HG03108 (cell line): ENCODE measurements around the gene ROCK2.
"Not testable (repeated sequence)": the region's sequence is repeated elsewhere in the genome, so short reads cannot be mapped to it uniquely, and the experiment has no call there.

Experiments
- ATAC-seq: cut with Tn5 transposase; IDR thresholded peaks from one replicate; pipeline ENCODE4 v1.9.1; 2021; ENCODE audit warnings: moderate library complexity; ENCODE audit not compliant: unreplicated experiment

The ROCK2 gene

GRCh38 chr2:11196246-11196645 lies 148.2 kb downstream of the ROCK2 start:
- no peak for ATAC-seq

- ATAC-seq = no peak
Measured at GRCh38 chr2:11187731-11188130, 156.7 kb downstream of the ROCK2 start.

GRCh38 chr2:11187083-11187619 lies 157.3 kb downstream of the ROCK2 start:
- ATAC-seq = no peak

- no peak for ATAC-seq
Measured at GRCh38 chr2:11186145-11186544, 158.3 kb downstream of the ROCK2 start.

GRCh38 chr2:11182951-11183350 lies 161.5 kb downstream of the ROCK2 start:
- ATAC-seq = no peak

GRCh38 chr2:11180653-11181052 lies 163.8 kb downstream of the ROCK2 start:
- ATAC-seq = no peak

- ATAC-seq = no peak
Measured at GRCh38 chr2:11179899-11180298, 164.5 kb downstream of the ROCK2 start.

GRCh38 chr2:11179196-11179595 lies 165.2 kb downstream of the ROCK2 start:
- ATAC-seq = no peak

GRCh38 chr2:11177871-11178690 lies 166.4 kb downstream of the ROCK2 start:
- ATAC-seq = no peak

- ATAC-seq = no peak
Measured at GRCh38 chr2:11175293-11175795, 169.1 kb downstream of the ROCK2 start.

GRCh38 chr2:11174222-11174621 lies 170.2 kb downstream of the ROCK2 start:
- no peak for ATAC-seq

- ATAC-seq = no peak
Measured at GRCh38 chr2:11169333-11169732, 175.1 kb downstream of the ROCK2 start.

- ATAC-seq = no peak
Measured at GRCh38 chr2:11168488-11168887, 175.9 kb downstream of the ROCK2 start.

GRCh38 chr2:11166476-11166875 lies 178.0 kb downstream of the ROCK2 start:
- ATAC-seq = no peak

- ATAC-seq = not testable (repeated sequence)
Measured at GRCh38 chr2:11165046-11165445, 179.4 kb downstream of the ROCK2 start.

- ATAC-seq = no peak
Measured at GRCh38 chr2:11163439-11164317, 180.8 kb downstream of the ROCK2 start.

GRCh38 chr2:11161747-11162146 lies 182.7 kb downstream of the ROCK2 start:
- ATAC-seq = no peak

GRCh38 chr2:11160731-11161455 lies 183.5 kb downstream of the ROCK2 start:
- ATAC-seq = peak; percentile 85

GRCh38 chr2:11160256-11160655 lies 184.2 kb downstream of the ROCK2 start:
- no peak for ATAC-seq

GRCh38 chr2:11159574-11160170 lies 184.8 kb downstream of the ROCK2 start:
- no peak for ATAC-seq
